Coronary artery (tissue), 2 donors: Measurements from ENCODE around the gene CHST10.
"Not testable (repeated sequence)": the region's sequence is repeated elsewhere in the genome, so short reads cannot be mapped to it uniquely, and the experiment has no call there.

Experiments
- DNase-seq: peaks from one replicate; pipeline ENCODE4 v3.0.0-alpha.2; 2017; ENCODE audit warnings: low spot score
- H3K27ac ChIP-seq, 2 donors: fragments of 200-600 bp; sonication (generic); one replicate each; pipeline ENCODE4 v1.5.1; 2016 to 2019
- H3K4me3 ChIP-seq: fragments of 200-600 bp; sonication (generic); 2 replicates; pipeline ENCODE4 v1.5.1; 2016; ENCODE audit warnings: mild to moderate bottlenecking, moderate library complexity
- TF ChIP-seq, protein P1 (sequence below): fragments of 200-600 bp; sonication (generic); IDR thresholded peaks from one replicate; pipeline ENCODE4 v1.5.1; 2019; ENCODE audit warnings: antibody characterized with exemption

The CHST10 gene

DNA sequence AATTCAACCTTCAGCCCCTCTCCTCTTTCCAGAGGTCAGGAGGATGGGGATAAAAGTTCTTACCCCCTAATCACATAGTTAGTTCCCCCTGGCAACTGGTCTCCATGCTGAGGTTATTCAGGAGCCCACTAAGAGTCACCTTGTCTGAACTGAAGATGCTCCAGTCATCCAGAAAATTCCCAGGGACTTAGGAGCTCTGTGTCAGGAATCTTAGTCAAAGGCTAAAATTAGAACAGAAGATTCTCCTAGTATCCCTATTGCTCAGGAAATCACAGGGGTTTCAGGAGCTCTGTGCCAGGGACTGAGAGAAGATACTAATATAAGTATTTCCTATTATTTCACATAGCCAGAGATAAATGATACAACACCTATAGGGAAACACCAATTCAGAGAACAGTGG is 57.9 kb downstream of the CHST10 start:
- TF ChIP-seq, protein P1, sequence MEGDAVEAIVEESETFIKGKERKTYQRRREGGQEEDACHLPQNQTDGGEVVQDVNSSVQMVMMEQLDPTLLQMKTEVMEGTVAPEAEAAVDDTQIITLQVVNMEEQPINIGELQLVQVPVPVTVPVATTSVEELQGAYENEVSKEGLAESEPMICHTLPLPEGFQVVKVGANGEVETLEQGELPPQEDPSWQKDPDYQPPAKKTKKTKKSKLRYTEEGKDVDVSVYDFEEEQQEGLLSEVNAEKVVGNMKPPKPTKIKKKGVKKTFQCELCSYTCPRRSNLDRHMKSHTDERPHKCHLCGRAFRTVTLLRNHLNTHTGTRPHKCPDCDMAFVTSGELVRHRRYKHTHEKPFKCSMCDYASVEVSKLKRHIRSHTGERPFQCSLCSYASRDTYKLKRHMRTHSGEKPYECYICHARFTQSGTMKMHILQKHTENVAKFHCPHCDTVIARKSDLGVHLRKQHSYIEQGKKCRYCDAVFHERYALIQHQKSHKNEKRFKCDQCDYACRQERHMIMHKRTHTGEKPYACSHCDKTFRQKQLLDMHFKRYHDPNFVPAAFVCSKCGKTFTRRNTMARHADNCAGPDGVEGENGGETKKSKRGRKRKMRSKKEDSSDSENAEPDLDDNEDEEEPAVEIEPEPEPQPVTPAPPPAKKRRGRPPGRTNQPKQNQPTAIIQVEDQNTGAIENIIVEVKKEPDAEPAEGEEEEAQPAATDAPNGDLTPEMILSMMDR = no peak
- H3K27ac ChIP-seq = no peak overlapping the region
- no peak for DNase-seq

DNA sequence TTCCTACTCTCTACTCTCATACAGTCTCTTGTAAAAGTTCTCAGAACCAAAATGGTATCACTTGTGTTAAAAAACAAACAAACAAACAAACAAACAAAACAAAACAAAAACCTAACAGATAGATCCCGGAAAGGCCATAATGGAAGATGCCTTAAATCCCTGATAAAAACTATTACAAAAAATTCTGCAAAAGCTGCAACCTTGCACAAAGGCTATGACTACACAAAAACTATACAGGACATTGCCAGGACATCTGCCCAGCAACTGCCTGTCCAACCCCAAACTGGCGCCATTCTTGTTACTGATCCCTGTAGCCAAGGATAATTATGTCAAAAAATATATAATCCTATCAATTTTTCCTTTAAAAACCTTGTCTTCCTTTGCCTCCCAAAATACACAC is 58.9 kb downstream of the CHST10 start:
- Histone ChIP-seq H3K27ac (no peak overlapping the region), H3K4me3 (no peak overlapping the region)
- no peak for DNase-seq
- TF ChIP-seq, protein P1 = no peak

More for the DNA sequence above, 57.9 kb downstream of the CHST10 start:
- no peak overlapping the region for H3K4me3 ChIP-seq

DNA sequence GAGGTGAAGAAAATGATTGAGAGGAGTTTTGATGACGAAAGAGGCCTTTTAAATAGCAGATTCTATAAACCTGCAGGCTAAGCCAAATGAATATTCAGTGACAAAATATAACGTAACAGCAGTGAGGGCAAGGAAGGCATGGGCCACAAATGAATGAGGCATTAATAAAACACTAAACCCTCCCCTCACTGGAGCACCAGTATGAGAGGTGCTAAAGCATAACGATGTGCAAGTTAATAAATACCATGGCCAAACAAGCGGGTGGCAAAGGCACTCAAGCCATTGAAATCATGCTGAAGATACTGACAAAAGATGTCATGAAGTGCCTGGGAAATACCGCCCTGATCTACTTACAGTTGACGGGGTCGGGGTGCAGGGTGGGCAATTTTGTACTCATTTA is 64.9 kb downstream of the CHST10 start:
- DNase-seq = no peak
- no peak overlapping the region for H3K27ac ChIP-seq
- no peak overlapping the region for H3K4me3 ChIP-seq
- TF ChIP-seq, protein P1 = no peak

DNA sequence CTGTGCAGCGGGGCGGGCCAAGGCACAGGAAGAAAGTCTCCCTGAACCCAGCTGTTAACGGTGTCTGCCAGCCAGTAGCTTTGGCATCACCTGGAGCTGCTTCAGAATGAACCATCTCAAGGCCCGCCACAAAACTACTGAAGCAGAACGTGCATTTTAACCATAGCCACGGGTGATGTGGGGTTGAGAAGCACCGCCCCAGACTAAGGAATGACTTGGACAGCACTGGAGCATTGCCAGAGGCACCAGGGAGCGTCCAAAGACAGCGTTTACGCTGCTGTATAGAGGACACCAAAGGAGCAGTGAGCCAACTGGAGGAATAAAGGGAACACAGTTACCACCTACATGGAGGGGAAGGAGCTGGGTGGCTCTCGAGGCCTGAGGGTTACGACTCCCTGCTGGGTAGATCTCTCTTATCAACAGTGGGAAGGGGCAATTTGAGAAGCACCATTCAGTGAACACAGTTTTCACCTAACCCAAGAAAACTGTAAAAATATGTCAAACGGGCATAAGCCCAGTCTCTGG is 66.7 kb downstream of the CHST10 start:
- Histone ChIP-seq H3K4me3 (no peak overlapping the region), H3K27ac (no peak overlapping the region)
- no peak for DNase-seq
- TF ChIP-seq, protein P1 = no peak

DNA sequence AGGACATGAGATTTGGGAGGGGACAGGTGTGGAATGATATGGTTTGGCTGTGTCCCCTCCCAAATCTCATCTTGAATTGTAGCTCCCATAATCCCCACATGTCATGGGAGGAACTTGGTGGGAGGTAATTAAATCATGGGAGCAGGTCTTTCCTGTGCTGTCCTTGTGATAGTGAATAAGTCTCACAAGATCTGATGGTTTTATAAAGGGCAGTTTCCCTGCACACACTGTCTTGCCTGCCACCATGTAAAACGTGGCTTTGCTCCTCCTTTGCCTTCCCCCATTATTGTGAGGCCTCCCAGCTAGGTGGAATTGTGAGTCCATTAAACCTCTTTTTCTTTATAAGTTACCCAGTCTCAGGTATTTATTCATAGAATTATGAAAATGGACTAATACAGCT is 72.3 kb downstream of the CHST10 start:
- H3K27ac ChIP-seq, DNase-seq, H3K4me3 ChIP-seq: not testable (repeated sequence)

DNA sequence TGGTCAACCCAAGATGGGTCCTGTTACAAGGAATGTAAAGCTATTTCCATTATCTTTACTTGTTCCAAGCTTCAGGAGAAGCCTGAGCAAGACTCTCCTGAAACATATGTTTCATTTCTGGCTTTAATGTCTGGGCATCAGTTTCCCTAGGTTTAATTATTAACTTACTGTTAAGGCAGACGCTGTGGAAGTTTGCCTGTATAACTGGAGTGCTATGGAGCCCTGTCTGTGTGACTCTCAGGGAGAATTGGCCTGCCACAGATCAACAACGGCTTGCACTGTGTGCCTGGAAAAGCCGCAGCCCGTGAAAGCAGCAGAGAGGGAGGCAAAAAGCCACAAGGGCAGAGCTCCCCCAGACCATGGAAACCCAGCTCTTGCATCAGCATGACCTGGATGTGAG is 73.0 kb downstream of the CHST10 start:
- Histone ChIP-seq H3K4me3 (no peak overlapping the region), H3K27ac (no peak overlapping the region)
- DNase-seq = no peak
- TF ChIP-seq, protein P1 = no peak

DNA sequence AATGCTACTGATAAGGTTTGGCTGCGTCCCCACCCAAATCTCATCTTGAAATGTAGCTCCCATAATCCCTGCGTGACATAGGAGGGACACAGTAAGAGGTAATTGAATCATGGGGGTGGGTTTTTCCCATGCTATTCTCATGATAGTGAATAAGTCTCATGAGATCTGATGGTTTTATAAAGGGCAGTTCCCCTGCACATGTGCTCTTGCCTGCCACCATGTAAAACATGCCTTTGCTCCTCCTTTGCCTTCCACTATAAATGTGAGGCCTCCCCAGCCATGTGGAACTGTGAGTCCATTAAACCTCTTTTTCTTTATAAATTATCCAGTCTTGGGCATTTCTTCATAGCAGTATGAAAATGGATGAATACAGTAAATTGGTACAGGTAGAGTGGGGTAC is 75.0 kb downstream of the CHST10 start:
- H3K27ac ChIP-seq, H3K4me3 ChIP-seq, DNase-seq: not testable (repeated sequence)
